ENCODE measurements around the gene TMEM107. TPM values are rescaled to one million over a fixed set of nuclear protein-coding genes. Genes with fewer than 3 reads are reported as not detected.

TMEM107 gene
- total and polyA plus RNA-seq, 10 of the 15 experiments (the other 5 are each of a cell fraction or from before 2014, with no cell fraction given): 7.9 to 38.7 (median 22.9) TPM

DNA sequence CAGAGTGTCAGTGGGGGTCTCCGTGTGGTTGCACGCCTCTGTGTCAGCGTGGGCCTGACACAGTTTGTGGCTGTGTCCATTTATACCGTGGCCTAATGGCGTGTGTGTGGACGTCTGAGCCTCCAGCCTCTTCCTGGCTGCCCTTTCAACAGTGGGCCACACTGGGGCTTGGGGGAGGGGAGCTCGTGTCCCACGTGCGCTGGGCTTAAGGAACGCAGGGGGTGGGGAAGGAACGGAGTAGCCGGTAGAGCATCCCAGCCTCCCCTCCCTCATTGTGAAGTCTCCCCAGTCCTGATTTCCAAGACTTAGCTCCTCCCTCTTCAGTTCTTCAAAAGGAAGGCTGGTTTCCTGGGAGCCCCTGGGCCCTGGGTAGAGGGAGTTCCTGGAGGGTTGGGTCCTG lies 42.8 kb downstream of the TMEM107 start:
- no peaks in the 10 kb centered on the region for H3K36me3 ChIP-seq (ENCODE audit: control insufficient read depth in 2 of 2, insufficient read depth in 2 of 2, low read length in 1 of 2)
- no peak for DNase-seq (ENCODE audit: low read depth, low spot score)
- no peak for ATAC-seq
- H3K4me1 ChIP-seq (ENCODE audit: control insufficient read depth, insufficient read depth, low read length): peaks cover 3% of the 10 kb centered on the region
- no peak overlapping the region for H3K9ac ChIP-seq (ENCODE audit: control insufficient read depth, insufficient read depth, low read length)
- in situ Hi-C loops (cut with MboI): no loop called here
- no peaks in the 10 kb centered on the region for H3K9me3 ChIP-seq (replicated peaks; ENCODE audit: control insufficient read depth, insufficient read depth, low read length)
- no peak overlapping the region for H3K4me3 ChIP-seq
- ChIA-PET POLR2A (interaction anchor here (0.5 to 1.6 kb wide), 3 partner anchors 11 to 729 kb away, joined by 3 to 5 read pairs (median 4); no protein-coding TSS in a partner anchor), SMC1A (ENCODE audit: uncharacterized antibody, unreplicated experiment) (interaction anchor here (0.8 kb wide), 1 partner anchor 22 kb away, joined by 4 read pairs; no protein-coding TSS in a partner anchor), RAD21 (ENCODE audit: unreplicated experiment) (no interaction called here), CTCF (interaction anchor here (1.6 to 4.1 kb wide), 2 partner anchors 14 to 25 kb away, joined by 4 to 20 read pairs; no protein-coding TSS in a partner anchor)
- no peaks in the 10 kb centered on the region for H4K20me1 ChIP-seq (ENCODE audit: control insufficient read depth, insufficient read depth)
- TF ChIP-seq MYB (IDR thresholded peaks at IDR 0.05; ENCODE audit: borderline replicate concordance, low read depth, low read length): no peak
- TF ChIP-seq ZNF274 (IDR thresholded peaks at IDR 0.05; ENCODE audit: insufficient read depth, insufficient read length): no peak
- no peak for TF ChIP-seq BMI1 (IDR thresholded peaks at IDR 0.05; ENCODE audit: borderline replicate concordance)
- TF ChIP-seq, protein P1, sequence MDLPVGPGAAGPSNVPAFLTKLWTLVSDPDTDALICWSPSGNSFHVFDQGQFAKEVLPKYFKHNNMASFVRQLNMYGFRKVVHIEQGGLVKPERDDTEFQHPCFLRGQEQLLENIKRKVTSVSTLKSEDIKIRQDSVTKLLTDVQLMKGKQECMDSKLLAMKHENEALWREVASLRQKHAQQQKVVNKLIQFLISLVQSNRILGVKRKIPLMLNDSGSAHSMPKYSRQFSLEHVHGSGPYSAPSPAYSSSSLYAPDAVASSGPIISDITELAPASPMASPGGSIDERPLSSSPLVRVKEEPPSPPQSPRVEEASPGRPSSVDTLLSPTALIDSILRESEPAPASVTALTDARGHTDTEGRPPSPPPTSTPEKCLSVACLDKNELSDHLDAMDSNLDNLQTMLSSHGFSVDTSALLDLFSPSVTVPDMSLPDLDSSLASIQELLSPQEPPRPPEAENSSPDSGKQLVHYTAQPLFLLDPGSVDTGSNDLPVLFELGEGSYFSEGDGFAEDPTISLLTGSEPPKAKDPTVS (IDR thresholded peaks at IDR 0.05; ENCODE audit: low read depth, low read length): no peak
- no peak for TF ChIP-seq ZBTB11 (CRISPR knock-in tag; IDR thresholded peaks at IDR 0.05)
- no peak for TF ChIP-seq NKRF (conservative IDR thresholded peaks at IDR 0.05)
- no peak for TF ChIP-seq RBBP5 (conservative IDR thresholded peaks at IDR 0.05)
- no peak for TF ChIP-seq ZBTB4 (CRISPR knock-in tag; IDR thresholded peaks at IDR 0.05)
- no peak for TF ChIP-seq NFYA (IDR thresholded peaks at IDR 0.05; ENCODE audit: borderline replicate concordance, low read depth, low read length)
- TF ChIP-seq ATF7 (IDR thresholded peaks at IDR 0.05; ENCODE audit: low read depth): no peak
- no peak for TF ChIP-seq ZNF622 (IDR thresholded peaks at IDR 0.05)
- no peak for TF ChIP-seq STAT3 (IDR thresholded peaks at IDR 0.05; ENCODE audit: low read depth, low read length)
- no peak for TF ChIP-seq HDGF (IDR thresholded peaks at IDR 0.05)
- intact Hi-C loops (cut with micrococcal nuclease; ENCODE audit: unreplicated experiment): no loop called here
- no peak overlapping the region for H3K27ac ChIP-seq (ENCODE audit: control insufficient read depth, insufficient read depth)
- H3K27me3 ChIP-seq (replicated peaks in 1 of 2; ENCODE audit: control insufficient read depth in 2 of 2, insufficient read depth in 2 of 2, low read length in 1 of 2): no peaks in the 10 kb centered on the region
- H3K79me2 ChIP-seq (ENCODE audit: control insufficient read depth, insufficient read depth, low read length): no peaks in the 10 kb centered on the region
- 60% methylated on average over 12 of the region's 12 CpGs for WGBS (ENCODE audit: insufficient coverage, insufficient replicate concordance, low lambda C conversion rate, missing lambda C conversion rate)
- H3K4me2 ChIP-seq (ENCODE audit: control insufficient read depth, insufficient read depth): no peak overlapping the region
- no peak for FAIRE-seq
- no TSS peak for BruUV-seq (replicated peaks)
- no peak overlapping the region for H2AFZ ChIP-seq (ENCODE audit: control insufficient read depth, low read depth, low read length)
